Astrocyte (in vitro differentiated cells and primary cell): Measurements from ENCODE around the gene VRK1. TPM values are rescaled to one million over a fixed set of nuclear protein-coding genes. Genes with fewer than 3 reads are reported as not detected.
A peak's percentile ranks its signal among the peaks of the same experiment; 100 is the strongest.

Source experiments
- DNase-seq: peaks from one replicate; pipeline ENCODE4 v3.0.0-alpha.2; 2010; ENCODE audit warnings: low read depth
- FAIRE-seq: peaks from 2 replicates; lab custom pipeline; 2011; peaks lifted over from hg19 to GRCh38; lab: Jason Lieb, UNC
- H2AFZ ChIP-seq: 2 replicates; pipeline ENCODE4 v1.6.0; 2012; ENCODE audit warnings: low read depth, low read length, inconsistent platforms
- H3K27ac ChIP-seq: 2 replicates; pipeline ENCODE4 v1.5.1; 2011; ENCODE audit warnings: low read depth, low read length, inconsistent platforms
- H3K27me3 ChIP-seq: 2 replicates; pipeline ENCODE4 v1.6.0; 2011; ENCODE audit warnings: low read length, inconsistent platforms; ENCODE audit not compliant: insufficient read depth
- H3K36me3 ChIP-seq: 2 replicates; pipeline ENCODE4 v1.5.1; 2011; ENCODE audit warnings: low read length, inconsistent platforms; ENCODE audit not compliant: insufficient read depth
- H3K4me1 ChIP-seq: 2 replicates; pipeline ENCODE4 v1.5.1; 2011; ENCODE audit warnings: low read length, inconsistent platforms; ENCODE audit not compliant: insufficient read depth
- H3K4me2 ChIP-seq: 2 replicates; pipeline ENCODE4 v1.6.0; 2012; ENCODE audit warnings: low read length, inconsistent platforms
- H3K4me3 ChIP-seq: 2 replicates; pipeline ENCODE4 v1.5.1; 2011; ENCODE audit warnings: low read depth, mild to moderate bottlenecking, low read length, inconsistent platforms; ENCODE audit not compliant: insufficient read depth
- H3K79me2 ChIP-seq: 2 replicates; pipeline ENCODE4 v1.6.0; 2012; ENCODE audit warnings: mild to moderate bottlenecking, low read length, inconsistent platforms; ENCODE audit not compliant: insufficient read depth
- H3K9ac ChIP-seq: 2 replicates; pipeline ENCODE4 v1.6.0; 2012; ENCODE audit warnings: mild to moderate bottlenecking, low read length, inconsistent platforms
- H3K9me3 ChIP-seq: 2 replicates; pipeline ENCODE4 v1.5.1; 2012; ENCODE audit warnings: low read depth, mild to moderate bottlenecking, low read length, inconsistent platforms; ENCODE audit not compliant: insufficient read depth
- H4K20me1 ChIP-seq: 2 replicates; pipeline ENCODE4 v1.6.0; 2012; ENCODE audit warnings: low read length, inconsistent platforms; ENCODE audit not compliant: insufficient read depth
- H3K27ac Mint-ChIP-seq: one replicate; pipeline ENCODE4 v1.8.0; 2021; ENCODE audit warnings: mild to moderate bottlenecking, mixed read lengths; ENCODE audit not compliant: unreplicated experiment
- H3K27me3 Mint-ChIP-seq: one replicate; pipeline ENCODE4 v1.8.0; 2021; ENCODE audit warnings: low read depth, mixed read lengths; ENCODE audit not compliant: unreplicated experiment
- H3K36me3 Mint-ChIP-seq: one replicate; pipeline ENCODE4 v1.8.0; 2021; ENCODE audit warnings: low read depth, mixed read lengths; ENCODE audit not compliant: unreplicated experiment
- H3K4me1 Mint-ChIP-seq: one replicate; pipeline ENCODE4 v1.8.0; 2021; ENCODE audit warnings: low read depth, mixed read lengths; ENCODE audit not compliant: unreplicated experiment
- H3K4me3 Mint-ChIP-seq: one replicate; pipeline ENCODE4 v1.8.0; 2021; ENCODE audit warnings: mild to moderate bottlenecking, moderate library complexity, mixed read lengths; ENCODE audit not compliant: unreplicated experiment
- H3K9me3 Mint-ChIP-seq: one replicate; pipeline ENCODE4 v1.8.0; 2021; ENCODE audit warnings: mild to moderate bottlenecking, mixed read lengths; ENCODE audit not compliant: unreplicated experiment
- EZH2 ChIP-seq: IDR thresholded peaks from 2 replicates; pipeline ENCODE4 v1.6.1; 2012; ENCODE audit warnings: mild to moderate bottlenecking, low read length, inconsistent platforms; ENCODE audit not compliant: insufficient read depth
- total RNA-seq: library from RNA; stranded (reverse); gene quantifications from 2 replicates; pipeline ENCODE4 v1.2.1, GENCODE V29; 2021
- TF ChIP-seq, protein P1 (sequence below): IDR thresholded peaks from 2 replicates; pipeline ENCODE4 v1.5.1; 2011; ENCODE audit warnings: low read depth, mild to moderate bottlenecking, inconsistent platforms, low read length, moderate library complexity; ENCODE audit not compliant: insufficient read depth

Gene VRK1
- total RNA-seq, 1 donor from 2014 or later = 11.6 TPM

DNA sequence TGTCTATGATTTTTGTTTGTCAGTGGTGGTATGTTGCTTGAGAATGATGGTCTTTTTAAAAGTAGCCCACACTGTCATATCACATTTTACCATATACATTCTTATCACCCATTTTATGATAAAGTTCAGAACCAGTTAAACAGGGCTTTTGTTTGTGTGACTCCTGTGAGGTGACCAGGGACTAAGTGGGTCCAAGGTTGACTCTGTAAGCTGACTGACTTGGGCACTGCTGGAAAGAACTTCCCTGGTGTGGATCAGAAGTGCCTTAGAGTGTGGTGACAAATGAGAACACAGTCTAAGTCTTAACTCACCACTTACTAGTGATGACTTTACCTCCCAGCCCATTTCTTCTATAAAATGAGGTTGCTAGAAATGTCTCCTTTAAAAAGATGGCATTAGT, 52.6 kb downstream of the VRK1 start:
- no peak overlapping the region for H3K27ac ChIP-seq
- Mint-ChIP-seq H3K36me3 (no peaks in the 10 kb centered on the region), H3K4me3 (no peak overlapping the region), H3K4me1 (no peaks in the 10 kb centered on the region), H3K27me3 (no peaks in the 10 kb centered on the region), H3K9me3 (no peaks in the 10 kb centered on the region), H3K27ac (no peak overlapping the region)
- no peak for DNase-seq
- no peak overlapping the region for H3K4me3 ChIP-seq
- no peaks in the 10 kb centered on the region for H4K20me1 ChIP-seq
- peaks cover 9% of the 10 kb centered on the region for H3K36me3 ChIP-seq
- no peaks in the 10 kb centered on the region for H3K9me3 ChIP-seq
- no peak overlapping the region for H3K9ac ChIP-seq
- no peaks in the 10 kb centered on the region for H3K27me3 ChIP-seq
- H3K4me2 ChIP-seq = no peak overlapping the region
- no peak for TF ChIP-seq EZH2
- TF ChIP-seq, protein P1, sequence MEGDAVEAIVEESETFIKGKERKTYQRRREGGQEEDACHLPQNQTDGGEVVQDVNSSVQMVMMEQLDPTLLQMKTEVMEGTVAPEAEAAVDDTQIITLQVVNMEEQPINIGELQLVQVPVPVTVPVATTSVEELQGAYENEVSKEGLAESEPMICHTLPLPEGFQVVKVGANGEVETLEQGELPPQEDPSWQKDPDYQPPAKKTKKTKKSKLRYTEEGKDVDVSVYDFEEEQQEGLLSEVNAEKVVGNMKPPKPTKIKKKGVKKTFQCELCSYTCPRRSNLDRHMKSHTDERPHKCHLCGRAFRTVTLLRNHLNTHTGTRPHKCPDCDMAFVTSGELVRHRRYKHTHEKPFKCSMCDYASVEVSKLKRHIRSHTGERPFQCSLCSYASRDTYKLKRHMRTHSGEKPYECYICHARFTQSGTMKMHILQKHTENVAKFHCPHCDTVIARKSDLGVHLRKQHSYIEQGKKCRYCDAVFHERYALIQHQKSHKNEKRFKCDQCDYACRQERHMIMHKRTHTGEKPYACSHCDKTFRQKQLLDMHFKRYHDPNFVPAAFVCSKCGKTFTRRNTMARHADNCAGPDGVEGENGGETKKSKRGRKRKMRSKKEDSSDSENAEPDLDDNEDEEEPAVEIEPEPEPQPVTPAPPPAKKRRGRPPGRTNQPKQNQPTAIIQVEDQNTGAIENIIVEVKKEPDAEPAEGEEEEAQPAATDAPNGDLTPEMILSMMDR = no peak
- no peak for FAIRE-seq
- H3K79me2 ChIP-seq = no peaks in the 10 kb centered on the region
- H2AFZ ChIP-seq = no peak overlapping the region
- H3K4me1 ChIP-seq = no peaks in the 10 kb centered on the region

DNA sequence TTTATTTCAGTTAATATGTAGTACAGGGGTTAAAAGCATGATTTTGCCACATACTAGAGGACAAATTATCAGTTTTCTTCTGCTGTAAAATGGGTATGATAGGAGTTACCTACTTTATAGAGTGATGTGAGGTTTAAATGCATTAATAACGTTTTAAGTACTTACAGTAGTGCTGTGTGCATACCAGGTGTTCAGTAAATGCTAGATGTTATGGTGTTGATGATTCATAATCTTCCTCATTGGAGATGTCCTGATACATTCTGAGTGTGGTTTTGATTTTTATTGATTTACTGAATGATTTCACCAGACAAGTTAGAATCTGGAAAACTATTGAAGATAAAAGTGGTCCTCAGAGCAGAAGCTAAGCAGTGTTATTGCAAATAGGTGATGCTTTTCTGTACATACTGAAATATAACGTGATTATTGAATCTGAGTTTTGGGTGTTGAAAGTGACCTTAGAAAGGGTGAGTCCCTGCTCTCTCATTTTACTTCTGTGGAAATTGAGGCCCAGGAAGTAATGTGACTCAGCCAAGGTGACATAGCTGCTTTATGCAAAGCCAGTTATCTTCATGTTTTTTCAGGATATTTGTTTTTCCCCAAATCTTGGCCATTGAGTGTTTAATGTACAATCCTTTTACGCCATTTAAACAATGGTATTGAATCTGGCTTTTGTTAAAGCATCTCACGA, 54.7 kb downstream of the VRK1 start:
- no peaks in the 10 kb centered on the region for H3K9me3 Mint-ChIP-seq
- no peak overlapping the region for H3K4me2 ChIP-seq
- H3K4me3 ChIP-seq = no peak overlapping the region
- H3K9me3 ChIP-seq = no peaks in the 10 kb centered on the region
- no peaks in the 10 kb centered on the region for H3K27me3 Mint-ChIP-seq
- H3K27ac Mint-ChIP-seq = no peak overlapping the region
- H4K20me1 ChIP-seq = no peaks in the 10 kb centered on the region
- no peaks in the 10 kb centered on the region for H3K79me2 ChIP-seq
- H3K27ac ChIP-seq = no peak overlapping the region
- no peaks in the 10 kb centered on the region for H3K4me1 ChIP-seq
- H3K9ac ChIP-seq = no peak overlapping the region
- DNase-seq (no peak), FAIRE-seq (no peak)
- H2AFZ ChIP-seq = no peak overlapping the region
- H3K36me3 Mint-ChIP-seq = no peaks in the 10 kb centered on the region
- no peak overlapping the region for H3K4me3 Mint-ChIP-seq
- no peaks in the 10 kb centered on the region for H3K4me1 Mint-ChIP-seq
- H3K36me3 ChIP-seq = peaks cover 9% of the 10 kb centered on the region
- TF ChIP-seq EZH2 = no peak
- TF ChIP-seq, protein P1 = no peak
- H3K27me3 ChIP-seq = no peaks in the 10 kb centered on the region

DNA sequence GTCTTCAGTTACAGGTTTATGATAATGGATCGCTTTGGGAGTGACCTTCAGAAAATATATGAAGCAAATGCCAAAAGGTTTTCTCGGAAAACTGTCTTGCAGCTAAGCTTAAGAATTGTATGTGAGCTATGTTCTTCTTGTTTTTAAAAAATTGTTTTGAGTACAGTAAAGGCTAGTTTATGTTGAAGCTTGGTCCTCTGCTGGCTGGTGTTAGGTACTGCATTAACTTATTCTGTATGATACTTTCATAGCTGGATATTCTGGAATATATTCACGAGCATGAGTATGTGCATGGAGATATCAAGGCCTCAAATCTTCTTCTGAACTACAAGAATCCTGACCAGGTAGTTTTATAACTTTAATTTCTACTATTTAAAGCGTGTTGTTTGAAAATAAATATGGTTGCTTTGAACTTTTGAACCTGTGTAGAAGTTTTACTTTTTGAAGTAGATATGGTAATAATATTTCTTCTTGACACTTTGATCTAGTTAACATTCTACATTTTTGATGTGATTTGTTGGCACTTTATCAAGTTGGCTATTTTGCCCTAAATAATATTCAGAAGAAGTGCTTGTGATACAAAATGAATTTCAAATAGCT, 55.7 kb downstream of the VRK1 start:
- no peaks in the 10 kb centered on the region for H3K4me1 ChIP-seq
- no peak overlapping the region for H3K9ac ChIP-seq
- H3K4me3 ChIP-seq = no peak overlapping the region
- TF ChIP-seq, protein P1 = peak; percentile 71
- TF ChIP-seq EZH2 = no peak
- FAIRE-seq (no peak), DNase-seq (peak; percentile 20)
- no peaks in the 10 kb centered on the region for H3K27me3 Mint-ChIP-seq
- no peaks in the 10 kb centered on the region for H4K20me1 ChIP-seq
- H3K36me3 Mint-ChIP-seq = no peaks in the 10 kb centered on the region
- no peaks in the 10 kb centered on the region for H3K9me3 Mint-ChIP-seq
- no peaks in the 10 kb centered on the region for H3K9me3 ChIP-seq
- no peaks in the 10 kb centered on the region for H3K79me2 ChIP-seq
- no peak overlapping the region for H3K4me3 Mint-ChIP-seq
- H3K4me2 ChIP-seq = no peak overlapping the region
- H3K27ac ChIP-seq = no peak overlapping the region
- no peaks in the 10 kb centered on the region for H3K27me3 ChIP-seq
- no peaks in the 10 kb centered on the region for H3K4me1 Mint-ChIP-seq
- peaks cover 2% of the 10 kb centered on the region for H3K36me3 ChIP-seq
- no peak overlapping the region for H2AFZ ChIP-seq
- no peak overlapping the region for H3K27ac Mint-ChIP-seq
